Islet of Langerhans (tissue), 1 donor: Measurements from ENCODE around the gene TFCP2L1.
"Not testable (repeated sequence)": the region's sequence is repeated elsewhere in the genome, so short reads cannot be mapped to it uniquely, and the experiment has no call there.

Experiments
- FAIRE-seq: peaks from one replicate; lab custom pipeline; 2011; peaks lifted over from hg19 to GRCh38; lab: Jason Lieb, UNC

TFCP2L1 gene

GRCh38 chr2:121295911-121296650 is 11.1 kb upstream of the TFCP2L1 start:
- no peak for FAIRE-seq

GRCh38 chr2:121294881-121295840 is 10.2 kb upstream of the TFCP2L1 start:
- no peak for FAIRE-seq

GRCh38 chr2:121293450-121294325 is 8.7 kb upstream of the TFCP2L1 start:
- no peak for FAIRE-seq

GRCh38 chr2:121291251-121291580 is 6.2 kb upstream of the TFCP2L1 start:
- no peak for FAIRE-seq

- FAIRE-seq: no peak
These were observed 4.3 kb upstream of the TFCP2L1 start for GRCh38 chr2:121289271-121289670.

- FAIRE-seq: no peak
These were observed 3.6 kb upstream of the TFCP2L1 start for GRCh38 chr2:121288454-121289231.

GRCh38 chr2:121287956-121288355 is 3.0 kb upstream of the TFCP2L1 start:
- FAIRE-seq: no peak

- no peak for FAIRE-seq
These were observed 2.3 kb upstream of the TFCP2L1 start for GRCh38 chr2:121287146-121287798.

GRCh38 chr2:121286506-121286905 is 1.5 kb upstream of the TFCP2L1 start:
- no peak for FAIRE-seq

GRCh38 chr2:121285926-121286325 is 924 bp upstream of the TFCP2L1 start:
- no peak for FAIRE-seq

- FAIRE-seq: no peak
These were observed 1.1 kb downstream of the TFCP2L1 start for GRCh38 chr2:121283670-121284462.

GRCh38 chr2:121282800-121283385 is 2.1 kb downstream of the TFCP2L1 start:
- FAIRE-seq: peak; percentile 43

GRCh38 chr2:121281694-121282093 is 3.3 kb downstream of the TFCP2L1 start:
- no peak for FAIRE-seq

- no peak for FAIRE-seq
These were observed 3.9 kb downstream of the TFCP2L1 start for GRCh38 chr2:121281107-121281506.

- no peak for FAIRE-seq
These were observed 5.4 kb downstream of the TFCP2L1 start for GRCh38 chr2:121279476-121280220.

GRCh38 chr2:121276341-121276740 is 8.7 kb downstream of the TFCP2L1 start:
- FAIRE-seq: no peak

GRCh38 chr2:121273116-121273515 is 11.9 kb downstream of the TFCP2L1 start:
- no peak for FAIRE-seq

- no peak for FAIRE-seq
These were observed 12.4 kb downstream of the TFCP2L1 start for GRCh38 chr2:121272596-121272995.

GRCh38 chr2:121269436-121269835 is 15.6 kb downstream of the TFCP2L1 start:
- not testable (repeated sequence) for FAIRE-seq
